ENCODE data around the gene KCTD17.

Gene KCTD17

GRCh38 chr22:37107816-37108621 is 56.5 kb downstream of the KCTD17 start:
- DNase-seq, result no peak

- DNase-seq, result no peak
Measured at GRCh38 chr22:37109242-37109917, 57.8 kb downstream of the KCTD17 start, which contains the start of gene TMPRSS6. TSS of gene TMPRSS6 (minus strand) at chr22:37109713. CDS start at chr22:37103417, 6,296 bp downstream.

GRCh38 chr22:37111156-37111717 is 59.7 kb downstream of the KCTD17 start:
- no peak for DNase-seq

- no peak for DNase-seq
Measured at GRCh38 chr22:37112084-37112728, 60.7 kb downstream of the KCTD17 start.

All from activated CD4-positive, alpha-beta T cell treated with anti-CD3 and anti-CD28 coated beads, Interleukin-10, Interleukin-2, amounts not matched to agents 100 ng/mL and 50 ng/mL, durations not matched to agents 16 hours and 8 hours (primary cell).